Stimulated activated CD4-positive, alpha-beta T cell treated with anti-CD3 and anti-CD28 coated beads, Interleukin-4, amount 100 ng/mL, for 1 hour (primary cell): ENCODE results near the gene ENOSF1.
"Not testable (repeated sequence)": the region's sequence is repeated elsewhere in the genome, so short reads cannot be mapped to it uniquely, and the experiment has no call there.

ENCODE experiments used
- DNase-seq: peaks from one replicate; pipeline ENCODE4 v3.0.0-alpha.2; 2020

ENOSF1 gene

DNA sequence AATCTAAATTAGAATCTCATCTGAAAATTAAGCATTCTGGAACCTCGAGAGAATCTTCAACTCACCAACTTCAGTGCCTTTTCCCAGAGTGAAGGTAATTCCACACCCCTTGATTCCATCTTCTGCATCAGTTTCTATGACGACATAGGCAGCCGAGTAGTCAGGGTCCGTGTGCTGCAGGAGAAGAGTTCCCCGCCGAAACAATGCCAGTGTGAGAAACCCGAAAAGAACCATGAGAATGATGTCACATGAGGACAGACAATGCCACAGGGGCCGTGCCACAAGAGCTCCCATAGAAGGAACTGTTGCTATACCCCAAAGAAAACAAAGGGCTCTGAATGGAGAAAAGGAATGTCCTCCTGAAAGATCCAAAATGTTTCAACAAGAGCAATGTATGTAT, 6.0 kb downstream of the ENOSF1 start:
- no peak for DNase-seq

DNA sequence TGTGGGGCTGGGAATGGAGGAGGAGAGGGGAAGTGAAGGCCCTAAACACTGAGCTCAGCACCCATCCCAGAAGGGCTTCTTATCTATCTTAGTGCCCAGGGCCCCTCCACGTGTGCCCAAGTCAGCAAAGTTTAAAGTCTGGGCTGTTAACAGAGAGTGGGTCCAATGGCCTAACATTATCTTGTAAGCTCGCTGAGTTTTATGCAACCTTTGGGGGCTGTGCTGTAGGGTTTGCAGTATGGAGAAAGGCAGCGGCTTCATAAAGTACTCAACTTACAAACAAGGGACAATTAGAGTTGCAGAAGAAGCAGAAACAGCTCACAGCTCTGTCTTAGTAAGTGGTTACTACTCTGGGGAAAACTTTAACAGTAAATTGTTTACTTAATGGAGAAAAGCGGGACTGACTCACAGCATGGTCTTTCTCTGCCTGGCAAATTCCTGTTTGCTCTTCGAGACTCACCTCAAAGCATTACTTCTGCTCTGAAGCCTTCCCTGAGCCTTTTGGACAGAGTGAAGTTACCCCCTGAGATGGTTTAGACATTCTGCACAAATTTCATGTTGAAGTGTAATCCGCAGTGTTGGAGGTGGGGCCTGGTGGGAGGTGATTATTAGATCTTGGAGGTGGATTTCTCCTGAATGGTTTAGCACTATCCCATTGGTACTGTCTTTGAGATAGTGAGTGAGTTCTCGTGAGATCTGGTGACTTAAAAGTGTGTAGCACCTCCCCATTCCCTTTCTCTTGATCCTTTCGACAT, 9.0 kb downstream of the ENOSF1 start:
- DNase-seq = no peak

GRCh38 chr18:697800-698199, 14.6 kb downstream of the ENOSF1 start:
- DNase-seq = no peak

- DNase-seq = no peak
Measured at GRCh38 chr18:697012-697411, 15.4 kb downstream of the ENOSF1 start.

DNA sequence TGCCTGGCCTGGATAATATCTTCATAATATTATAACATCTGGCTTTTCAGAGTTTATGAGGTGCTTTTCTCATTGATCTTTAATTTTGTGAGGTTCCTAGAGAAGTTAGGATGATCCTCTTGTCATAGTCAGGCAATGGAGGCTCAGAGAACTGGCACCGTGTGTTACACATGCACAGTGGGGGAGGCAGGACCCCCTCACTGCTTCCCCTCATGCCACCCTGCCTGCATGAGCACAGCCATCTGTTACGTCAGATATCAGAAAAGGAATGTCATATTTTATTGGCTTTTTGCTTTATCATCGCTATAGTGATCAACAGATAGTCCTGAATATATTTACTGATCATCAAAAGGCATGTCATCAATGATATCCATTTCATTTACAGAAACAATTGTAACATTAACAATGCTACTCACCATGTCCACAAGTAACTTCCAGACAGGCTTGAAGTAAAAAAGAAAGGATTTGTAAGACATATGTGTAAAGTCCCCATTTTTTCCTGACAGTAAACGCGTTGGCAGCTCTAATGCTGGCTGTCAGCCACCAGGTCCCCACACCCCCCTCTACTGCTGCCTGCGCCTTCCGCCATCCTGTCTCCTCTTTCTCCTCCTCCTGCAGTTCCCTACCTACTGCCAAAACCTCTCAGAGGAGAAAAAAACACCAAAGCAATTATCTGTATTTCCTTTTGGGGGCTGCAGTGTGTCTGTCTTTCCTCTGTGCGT, 18.8 kb downstream of the ENOSF1 start:
- no peak for DNase-seq

GRCh38 chr18:692824-693223, 19.6 kb downstream of the ENOSF1 start:
- no peak for DNase-seq

DNA sequence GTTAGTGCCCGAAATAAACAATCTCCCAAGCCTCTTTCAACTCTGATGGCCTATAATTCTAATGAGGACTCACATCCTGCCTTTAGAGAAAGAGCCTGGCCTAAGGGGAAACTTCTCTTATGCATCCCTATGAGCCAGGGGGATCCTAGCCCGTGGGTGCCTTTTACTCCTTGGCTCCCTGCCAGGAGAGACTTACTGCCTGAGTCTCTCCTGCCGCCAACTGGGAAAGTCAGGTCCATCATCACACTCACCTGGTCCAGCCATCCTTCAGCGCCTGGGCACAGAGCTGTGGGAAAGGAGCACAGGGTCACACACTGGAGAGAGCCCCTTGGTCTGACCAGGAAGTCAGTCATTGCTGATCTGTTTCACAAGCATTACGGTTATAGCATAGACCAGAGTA, 24.1 kb downstream of the ENOSF1 start:
- no peak for DNase-seq

- no peak for DNase-seq
Measured at GRCh38 chr18:686339-687111, 25.9 kb downstream of the ENOSF1 start.

- no peak for DNase-seq
Measured at GRCh38 chr18:685438-685837, 27.0 kb downstream of the ENOSF1 start.

DNA sequence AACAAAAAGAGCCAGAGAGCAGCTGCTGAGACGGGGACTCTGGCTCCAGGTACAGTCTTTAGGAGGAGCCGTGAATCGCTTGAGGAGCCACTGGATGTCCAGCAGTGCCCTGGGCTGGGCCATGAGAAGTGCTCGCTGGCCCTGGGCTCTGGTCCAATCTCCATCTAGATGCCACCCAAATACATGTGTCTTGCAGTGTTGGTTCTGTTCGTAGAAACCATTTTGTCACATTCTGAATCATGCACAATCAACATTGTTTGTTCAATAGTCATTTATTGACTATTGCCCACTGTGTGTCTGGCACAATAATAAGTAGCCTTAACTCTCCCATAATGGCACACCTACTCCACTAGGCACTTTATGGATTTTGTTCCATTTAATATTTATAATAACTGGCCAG, 28.9 kb downstream of the ENOSF1 start:
- DNase-seq = no peak

DNA sequence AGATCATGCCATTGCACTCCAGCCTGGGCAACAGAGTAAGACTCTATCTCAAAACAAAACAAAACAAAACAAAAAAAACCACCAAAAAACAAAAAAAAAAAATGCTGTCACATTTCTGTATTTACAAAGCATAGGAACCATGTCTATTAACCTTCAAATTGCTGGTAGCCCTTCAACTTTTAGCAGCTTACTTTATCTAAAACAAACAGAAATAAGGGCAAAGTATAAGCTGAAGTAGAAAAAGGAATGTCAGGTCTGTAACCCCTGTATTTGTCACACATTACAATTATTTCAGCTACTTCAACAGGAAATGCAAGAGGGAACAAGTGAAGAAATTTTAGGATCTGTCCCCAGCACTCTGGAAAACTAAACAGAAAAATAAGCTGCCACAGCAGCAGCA, 29.6 kb downstream of the ENOSF1 start:
- DNase-seq = no peak

- DNase-seq = not testable (repeated sequence)
Measured at GRCh38 chr18:682416-682815, 30.0 kb downstream of the ENOSF1 start.

- DNase-seq = no peak
Measured at GRCh38 chr18:681985-682384, 30.4 kb downstream of the ENOSF1 start.

DNA sequence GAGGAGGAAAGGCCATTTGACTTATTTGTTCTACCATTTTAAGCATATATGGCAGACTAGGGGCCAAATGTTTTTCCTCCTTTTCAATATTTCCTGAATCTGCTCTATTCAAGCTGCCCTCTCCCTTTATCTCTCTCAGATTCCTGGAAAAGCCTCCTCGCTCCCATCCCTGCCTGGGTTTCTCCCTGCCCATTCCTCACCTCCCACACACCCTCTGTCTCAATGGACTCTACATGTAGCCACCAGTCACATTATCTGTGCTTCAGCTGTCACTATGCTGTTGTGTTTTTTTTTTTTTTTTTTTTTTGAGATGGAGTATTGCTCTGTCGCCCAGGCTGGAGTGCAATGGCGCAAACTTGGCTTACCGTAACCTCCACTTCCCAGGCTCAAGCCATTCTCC, 32.0 kb downstream of the ENOSF1 start:
- DNase-seq = no peak

GRCh38 chr18:679516-679915, 32.9 kb downstream of the ENOSF1 start:
- DNase-seq = no peak

- no peak for DNase-seq
Measured at GRCh38 chr18:678482-679182, 33.8 kb downstream of the ENOSF1 start.

GRCh38 chr18:677951-678381, 34.5 kb downstream of the ENOSF1 start:
- no peak for DNase-seq

GRCh38 chr18:677145-677544, 35.3 kb downstream of the ENOSF1 start:
- no peak for DNase-seq

DNA sequence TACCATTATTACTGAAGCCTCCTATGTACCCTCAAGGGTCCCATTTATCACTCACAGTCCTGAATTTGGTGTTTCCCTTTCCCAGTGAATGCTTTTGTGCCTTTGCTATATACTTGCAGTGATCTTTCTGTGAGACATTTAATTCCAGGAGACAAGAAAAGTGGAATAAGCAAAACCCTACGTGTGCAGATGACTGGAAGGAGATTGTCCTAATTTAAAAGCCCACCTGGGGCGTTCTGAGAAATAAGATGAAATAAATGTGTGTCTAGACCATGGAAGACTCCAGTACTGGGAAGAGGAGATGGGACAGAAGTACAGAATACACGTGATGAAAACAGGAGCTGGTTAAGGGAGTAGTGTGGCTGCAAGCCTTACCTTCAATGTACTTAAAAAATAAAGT, 35.7 kb downstream of the ENOSF1 start:
- DNase-seq = no peak

GRCh38 chr18:676069-676468, 36.4 kb downstream of the ENOSF1 start:
- DNase-seq = no peak

- DNase-seq = no peak
Measured at GRCh38 chr18:675307-675706, 37.1 kb downstream of the ENOSF1 start.

- no peak for DNase-seq
Measured at GRCh38 chr18:673769-674168, 38.7 kb downstream of the ENOSF1 start.

- DNase-seq = no peak
Measured at GRCh38 chr18:673317-673716, 39.1 kb downstream of the ENOSF1 start.
